ENCODE measurements around the gene NDUFS8. TPM values are rescaled to one million over a fixed set of nuclear protein-coding genes. Genes with fewer than 3 reads are reported as not detected.

The NDUFS8 gene
- total and polyA plus RNA-seq, 2 experiments from 2014 or later: 111 to 286 TPM

GRCh38 chr11:68032997-68033707 is 2.7 kb downstream of the NDUFS8 start:
- Histone ChIP-seq H3K27me3 (no peaks in the 10 kb centered on the region), H3K36me3 (replicated peaks; ENCODE audit: insufficient read depth, low read depth) (no peaks in the 10 kb centered on the region), H3K4me2 (no peak overlapping the region), H4K20me1 (ENCODE audit: insufficient read depth, poor library complexity, severe bottlenecking) (no peaks in the 10 kb centered on the region), H3K9me3 (ENCODE audit: low read depth) (no peaks in the 10 kb centered on the region), H2AFZ (no peak overlapping the region), H3K9me2 (replicated peaks; ENCODE audit: insufficient read depth) (no peaks in the 10 kb centered on the region), H3K4me1 (ENCODE audit: insufficient read depth) (peaks cover 18% of the 10 kb centered on the region), H3K4me3 (no peak overlapping the region), H3K79me2 (peaks cover 21% of the 10 kb centered on the region), H3K27ac (no peak overlapping the region)
- no peak for DNase-seq (ENCODE audit: low spot score)
- 98% methylated on average over 8 of the region's 29 CpGs for WGBS (ENCODE audit: low lambda C conversion rate, missing lambda C conversion rate)
- TF ChIP-seq EZH2phosphoT487 (IDR thresholded peaks at IDR 0.05; ENCODE audit: low read depth, severe bottlenecking, unreplicated experiment): no peak
- TF ChIP-seq, protein P1, sequence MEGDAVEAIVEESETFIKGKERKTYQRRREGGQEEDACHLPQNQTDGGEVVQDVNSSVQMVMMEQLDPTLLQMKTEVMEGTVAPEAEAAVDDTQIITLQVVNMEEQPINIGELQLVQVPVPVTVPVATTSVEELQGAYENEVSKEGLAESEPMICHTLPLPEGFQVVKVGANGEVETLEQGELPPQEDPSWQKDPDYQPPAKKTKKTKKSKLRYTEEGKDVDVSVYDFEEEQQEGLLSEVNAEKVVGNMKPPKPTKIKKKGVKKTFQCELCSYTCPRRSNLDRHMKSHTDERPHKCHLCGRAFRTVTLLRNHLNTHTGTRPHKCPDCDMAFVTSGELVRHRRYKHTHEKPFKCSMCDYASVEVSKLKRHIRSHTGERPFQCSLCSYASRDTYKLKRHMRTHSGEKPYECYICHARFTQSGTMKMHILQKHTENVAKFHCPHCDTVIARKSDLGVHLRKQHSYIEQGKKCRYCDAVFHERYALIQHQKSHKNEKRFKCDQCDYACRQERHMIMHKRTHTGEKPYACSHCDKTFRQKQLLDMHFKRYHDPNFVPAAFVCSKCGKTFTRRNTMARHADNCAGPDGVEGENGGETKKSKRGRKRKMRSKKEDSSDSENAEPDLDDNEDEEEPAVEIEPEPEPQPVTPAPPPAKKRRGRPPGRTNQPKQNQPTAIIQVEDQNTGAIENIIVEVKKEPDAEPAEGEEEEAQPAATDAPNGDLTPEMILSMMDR (IDR thresholded peaks at IDR 0.05; ENCODE audit: poor library complexity): no peak
- TF ChIP-seq EZH2 (IDR thresholded peaks at IDR 0.05; ENCODE audit: borderline replicate concordance): no peak

- no peak for TF ChIP-seq EZH2 (IDR thresholded peaks at IDR 0.05; ENCODE audit: borderline replicate concordance)
- TF ChIP-seq, protein P1 (IDR thresholded peaks at IDR 0.05; ENCODE audit: poor library complexity): no peak
- no peak for TF ChIP-seq EZH2phosphoT487 (IDR thresholded peaks at IDR 0.05; ENCODE audit: low read depth, severe bottlenecking, unreplicated experiment)
- Histone ChIP-seq H3K4me1 (ENCODE audit: insufficient read depth) (peaks cover 23% of the 10 kb centered on the region), H4K20me1 (ENCODE audit: insufficient read depth, poor library complexity, severe bottlenecking) (no peaks in the 10 kb centered on the region), H3K27me3 (no peaks in the 10 kb centered on the region), H3K9me2 (replicated peaks; ENCODE audit: insufficient read depth) (no peaks in the 10 kb centered on the region), H3K79me2 (peaks cover 23% of the 10 kb centered on the region), H2AFZ (no peak overlapping the region), H3K36me3 (replicated peaks; ENCODE audit: insufficient read depth, low read depth) (no peaks in the 10 kb centered on the region), H3K4me2 (no peak overlapping the region), H3K27ac (no peak overlapping the region), H3K9me3 (ENCODE audit: low read depth) (no peaks in the 10 kb centered on the region), H3K4me3 (no peak overlapping the region)
- no peak for DNase-seq (ENCODE audit: low spot score)
- WGBS (ENCODE audit: low lambda C conversion rate, missing lambda C conversion rate): 96% methylated on average over 12 of the region's 12 CpGs
These were observed 3.2 kb downstream of the NDUFS8 start for GRCh38 chr11:68033708-68034045.

DNA sequence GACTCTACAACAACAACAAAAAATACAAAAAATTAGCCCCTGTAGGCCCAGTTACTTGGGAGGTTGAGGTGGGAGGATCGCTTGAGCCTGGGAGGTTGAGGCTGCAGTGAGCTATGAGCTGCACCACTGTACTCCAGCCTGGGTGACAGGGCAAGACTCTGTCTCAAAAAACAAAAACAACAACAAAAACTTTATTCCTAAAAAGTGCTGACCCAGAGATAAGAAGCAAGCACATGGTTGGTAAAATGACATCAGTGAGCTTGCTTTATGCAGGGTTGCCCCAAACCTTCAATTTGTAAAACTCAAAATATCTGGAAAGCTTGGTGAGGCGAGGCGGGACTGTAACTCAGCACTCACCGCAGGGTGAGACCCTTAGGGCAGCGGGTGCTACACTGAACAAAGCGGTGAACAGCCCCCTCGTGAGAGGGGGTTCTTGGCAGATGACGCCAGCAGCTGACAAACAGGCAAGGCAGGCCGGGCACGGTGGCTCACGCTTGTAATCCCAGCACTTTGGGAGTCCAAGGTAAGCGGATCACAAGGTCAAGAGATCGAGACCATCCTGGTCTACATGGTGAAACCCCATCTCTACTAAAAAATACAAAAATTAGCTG is 4.9 kb downstream of the NDUFS8 start:
- H3K27ac ChIP-seq: no peak overlapping the region
- no peak for TF ChIP-seq EZH2phosphoT487 (IDR thresholded peaks at IDR 0.05; ENCODE audit: low read depth, severe bottlenecking, unreplicated experiment)
- DNase-seq (ENCODE audit: low spot score): no peak
- H3K79me2 ChIP-seq: peaks cover 19% of the 10 kb centered on the region
- H4K20me1 ChIP-seq (ENCODE audit: insufficient read depth, poor library complexity, severe bottlenecking): no peaks in the 10 kb centered on the region
- H3K27me3 ChIP-seq: no peaks in the 10 kb centered on the region
- 91% methylated on average over 13 of the region's 13 CpGs for WGBS (ENCODE audit: low lambda C conversion rate, missing lambda C conversion rate)
- H3K36me3 ChIP-seq (replicated peaks; ENCODE audit: insufficient read depth, low read depth): no peaks in the 10 kb centered on the region
- no peak overlapping the region for H3K4me2 ChIP-seq
- H3K4me1 ChIP-seq (ENCODE audit: insufficient read depth): peaks cover 29% of the 10 kb centered on the region
- no peaks in the 10 kb centered on the region for H3K9me3 ChIP-seq (ENCODE audit: low read depth)
- H3K4me3 ChIP-seq: no peak overlapping the region
- no peak overlapping the region for H2AFZ ChIP-seq
- no peaks in the 10 kb centered on the region for H3K9me2 ChIP-seq (replicated peaks; ENCODE audit: insufficient read depth)

DNA sequence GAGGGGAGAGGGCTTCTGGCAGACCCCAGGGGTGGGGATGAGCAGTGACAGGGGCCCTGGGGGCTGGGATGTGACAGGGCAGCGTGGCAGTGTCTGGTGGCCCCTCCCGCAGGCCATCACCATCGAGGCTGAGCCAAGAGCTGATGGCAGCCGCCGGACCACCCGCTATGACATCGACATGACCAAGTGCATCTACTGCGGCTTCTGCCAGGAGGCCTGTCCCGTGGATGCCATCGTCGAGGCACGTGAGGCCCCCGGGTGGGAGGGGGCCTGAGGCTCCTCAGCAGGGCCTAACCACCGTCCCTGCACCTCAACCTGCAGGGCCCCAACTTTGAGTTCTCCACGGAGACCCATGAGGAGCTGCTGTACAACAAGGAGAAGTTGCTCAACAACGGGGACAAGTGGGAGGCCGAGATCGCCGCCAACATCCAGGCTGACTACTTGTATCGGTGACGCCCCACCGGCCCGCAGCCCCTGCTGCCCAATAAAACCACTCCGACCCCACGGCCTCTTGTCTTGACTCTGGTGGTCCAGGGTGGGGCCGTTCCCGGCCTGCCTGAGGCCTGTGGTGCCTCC is 5.7 kb downstream of the NDUFS8 start:
- Histone ChIP-seq H3K4me2 (no peak overlapping the region), H3K79me2 (peaks cover 17% of the 10 kb centered on the region), H3K27me3 (no peaks in the 10 kb centered on the region), H2AFZ (no peak overlapping the region), H3K27ac (no peak overlapping the region), H4K20me1 (ENCODE audit: insufficient read depth, poor library complexity, severe bottlenecking) (no peaks in the 10 kb centered on the region), H3K4me3 (no peak overlapping the region), H3K36me3 (replicated peaks; ENCODE audit: insufficient read depth, low read depth) (no peaks in the 10 kb centered on the region), H3K4me1 (ENCODE audit: insufficient read depth) (peaks cover 31% of the 10 kb centered on the region), H3K9me2 (replicated peaks; ENCODE audit: insufficient read depth) (no peaks in the 10 kb centered on the region), H3K9me3 (ENCODE audit: low read depth) (no peaks in the 10 kb centered on the region)
- no peak for DNase-seq (ENCODE audit: low spot score)
- WGBS (ENCODE audit: low lambda C conversion rate, missing lambda C conversion rate): 86% methylated on average over 20 of the region's 27 CpGs
- TF ChIP-seq EZH2phosphoT487 (IDR thresholded peaks at IDR 0.05; ENCODE audit: low read depth, severe bottlenecking, unreplicated experiment): no peak
- no peak for TF ChIP-seq EZH2 (IDR thresholded peaks at IDR 0.05; ENCODE audit: borderline replicate concordance)
- TF ChIP-seq, protein P1 (IDR thresholded peaks at IDR 0.05; ENCODE audit: poor library complexity): no peak
